ENCODE results near the gene GPR31.
"Not testable (repeated sequence)": the region's sequence is repeated elsewhere in the genome, so short reads cannot be mapped to it uniquely, and the experiment has no call there.

GPR31 gene

GRCh38 chr6:167167699-167168098, 9.9 kb upstream of the GPR31 start:
- DNase-seq (ENCODE audit: low read depth in 2 of 2) = not testable (repeated sequence)

GRCh38 chr6:167165858-167166471, 8.2 kb upstream of the GPR31 start:
- no peak for DNase-seq (ENCODE audit: low read depth in 2 of 2)

- no peak for DNase-seq (ENCODE audit: low read depth in 2 of 2)
These were observed 6.5 kb upstream of the GPR31 start for GRCh38 chr6:167164261-167164660.

GRCh38 chr6:167163476-167164011, 5.8 kb upstream of the GPR31 start:
- no peak for DNase-seq (ENCODE audit: low read depth in 2 of 2)

- DNase-seq (ENCODE audit: low read depth in 2 of 2) = no peak
These were observed 4.8 kb upstream of the GPR31 start for GRCh38 chr6:167162591-167162990.

- DNase-seq (ENCODE audit: low read depth in 2 of 2) = no peak
These were observed 4.2 kb upstream of the GPR31 start for GRCh38 chr6:167161851-167162467.

- no peak for DNase-seq (ENCODE audit: low read depth in 2 of 2)
These were observed 366 bp downstream of the GPR31 start for GRCh38 chr6:167157414-167157813.

- DNase-seq (ENCODE audit: low read depth in 2 of 2) = no peak
These were observed 2.9 kb downstream of the GPR31 start for GRCh38 chr6:167154895-167155294.

GRCh38 chr6:167154291-167154690, 3.5 kb downstream of the GPR31 start:
- no peak for DNase-seq (ENCODE audit: low read depth in 2 of 2)

- DNase-seq (ENCODE audit: low read depth in 2 of 2) = no peak
These were observed 4.2 kb downstream of the GPR31 start for GRCh38 chr6:167153521-167153959.

GRCh38 chr6:167152862-167153261, 4.9 kb downstream of the GPR31 start:
- peak in 1 of 2 donors; percentile 29 for DNase-seq (ENCODE audit: low read depth in 2 of 2)

- no peak for DNase-seq (ENCODE audit: low read depth in 2 of 2)
These were observed 6.1 kb downstream of the GPR31 start for GRCh38 chr6:167151648-167152047.

GRCh38 chr6:167150941-167151549, 6.7 kb downstream of the GPR31 start:
- DNase-seq (ENCODE audit: low read depth in 2 of 2) = peak in 1 of 2 donors; percentile 12

- no peak for DNase-seq (ENCODE audit: low read depth in 2 of 2)
These were observed 8.8 kb downstream of the GPR31 start for GRCh38 chr6:167148997-167149396.

- no peak for DNase-seq (ENCODE audit: low read depth in 2 of 2)
These were observed 9.8 kb downstream of the GPR31 start for GRCh38 chr6:167148021-167148420.

- DNase-seq (ENCODE audit: low read depth in 2 of 2) = no peak
These were observed 10.8 kb downstream of the GPR31 start for GRCh38 chr6:167146977-167147376.

GRCh38 chr6:167146135-167146534, 11.6 kb downstream of the GPR31 start:
- DNase-seq (ENCODE audit: low read depth in 2 of 2) = no peak

- DNase-seq (ENCODE audit: low read depth in 2 of 2) = no peak
These were observed 12.3 kb downstream of the GPR31 start for GRCh38 chr6:167145461-167145860.

GRCh38 chr6:167143041-167143440, 14.7 kb downstream of the GPR31 start:
- no peak for DNase-seq (ENCODE audit: low read depth in 2 of 2)

GRCh38 chr6:167142433-167142761, 15.4 kb downstream of the GPR31 start:
- DNase-seq (ENCODE audit: low read depth in 2 of 2) = no peak

- DNase-seq (ENCODE audit: low read depth in 2 of 2) = peak; percentile 38
These were observed 15.9 kb downstream of the GPR31 start for GRCh38 chr6:167141667-167142432.
